ENCODE data around the gene SQOR.

Gene SQOR

DNA sequence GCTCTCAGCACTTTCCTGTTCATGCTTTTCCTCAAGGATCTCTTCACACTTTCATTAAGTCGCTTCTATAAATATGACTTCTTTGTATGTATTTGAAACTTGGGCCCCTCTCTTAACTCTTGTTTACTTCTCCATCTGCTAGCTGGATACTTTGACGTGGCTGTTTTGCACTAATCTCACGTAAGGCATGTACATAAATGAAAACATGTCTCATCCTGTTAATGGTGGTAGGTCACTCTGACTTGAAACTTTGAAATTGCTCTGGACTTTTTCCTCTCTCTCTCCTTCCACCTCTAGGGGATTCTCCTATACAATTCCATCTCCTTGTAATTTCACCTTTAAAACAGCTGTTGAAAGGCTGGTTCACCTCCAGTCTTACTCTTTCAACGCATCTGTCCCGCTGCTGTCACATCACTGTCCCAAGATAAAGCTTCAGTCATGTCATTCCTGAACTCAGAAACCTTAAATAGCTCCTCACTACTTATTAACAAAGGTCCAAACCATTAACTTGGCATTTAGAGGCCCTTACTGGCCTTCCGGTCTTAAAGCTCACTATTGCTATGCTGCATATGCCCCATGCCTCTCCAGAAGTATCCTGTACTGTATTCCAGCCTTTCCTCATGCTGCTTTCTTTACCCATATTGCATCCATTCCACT lies 46.5 kb upstream of the SQOR start:
- TF ChIP-seq, protein P1, sequence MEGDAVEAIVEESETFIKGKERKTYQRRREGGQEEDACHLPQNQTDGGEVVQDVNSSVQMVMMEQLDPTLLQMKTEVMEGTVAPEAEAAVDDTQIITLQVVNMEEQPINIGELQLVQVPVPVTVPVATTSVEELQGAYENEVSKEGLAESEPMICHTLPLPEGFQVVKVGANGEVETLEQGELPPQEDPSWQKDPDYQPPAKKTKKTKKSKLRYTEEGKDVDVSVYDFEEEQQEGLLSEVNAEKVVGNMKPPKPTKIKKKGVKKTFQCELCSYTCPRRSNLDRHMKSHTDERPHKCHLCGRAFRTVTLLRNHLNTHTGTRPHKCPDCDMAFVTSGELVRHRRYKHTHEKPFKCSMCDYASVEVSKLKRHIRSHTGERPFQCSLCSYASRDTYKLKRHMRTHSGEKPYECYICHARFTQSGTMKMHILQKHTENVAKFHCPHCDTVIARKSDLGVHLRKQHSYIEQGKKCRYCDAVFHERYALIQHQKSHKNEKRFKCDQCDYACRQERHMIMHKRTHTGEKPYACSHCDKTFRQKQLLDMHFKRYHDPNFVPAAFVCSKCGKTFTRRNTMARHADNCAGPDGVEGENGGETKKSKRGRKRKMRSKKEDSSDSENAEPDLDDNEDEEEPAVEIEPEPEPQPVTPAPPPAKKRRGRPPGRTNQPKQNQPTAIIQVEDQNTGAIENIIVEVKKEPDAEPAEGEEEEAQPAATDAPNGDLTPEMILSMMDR (conservative IDR thresholded peaks at IDR 0.05; ENCODE audit: low read length), result 0 out of 2 replicates have a peak, but pooled peaks have one; percentile 5
- DNase-seq (ENCODE audit: low read depth), result no peak

DNA sequence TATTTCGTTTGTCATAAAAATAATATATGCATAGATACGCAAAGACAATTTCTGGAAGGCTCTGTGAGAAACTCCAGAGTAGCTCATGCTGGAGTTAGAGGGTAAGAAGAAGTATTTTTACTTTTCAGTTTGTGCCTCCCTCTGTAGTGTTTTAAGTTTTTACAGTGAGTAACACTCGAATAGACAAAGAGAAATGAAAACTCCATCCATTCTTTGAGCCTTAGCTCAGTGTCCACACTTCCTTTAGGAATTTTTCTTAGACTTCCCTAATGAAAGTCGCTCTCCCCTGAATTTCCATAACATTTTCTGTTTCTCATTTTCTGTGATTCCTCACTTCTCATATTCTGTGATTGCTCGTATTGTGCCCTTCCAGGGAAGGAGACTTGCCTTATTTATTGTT lies 45.6 kb upstream of the SQOR start:
- no peak overlapping the region for H3K4me3 ChIP-seq (ENCODE audit: low read length)
- DNase-seq (ENCODE audit: low read depth), result no peak
- TF ChIP-seq, protein P1 (conservative IDR thresholded peaks at IDR 0.05; ENCODE audit: low read length), result no peak

More for the DNA sequence above, 46.5 kb upstream of the SQOR start:
- H3K4me3 ChIP-seq (ENCODE audit: low read length), result peak overlapping the region; percentile 64

DNA sequence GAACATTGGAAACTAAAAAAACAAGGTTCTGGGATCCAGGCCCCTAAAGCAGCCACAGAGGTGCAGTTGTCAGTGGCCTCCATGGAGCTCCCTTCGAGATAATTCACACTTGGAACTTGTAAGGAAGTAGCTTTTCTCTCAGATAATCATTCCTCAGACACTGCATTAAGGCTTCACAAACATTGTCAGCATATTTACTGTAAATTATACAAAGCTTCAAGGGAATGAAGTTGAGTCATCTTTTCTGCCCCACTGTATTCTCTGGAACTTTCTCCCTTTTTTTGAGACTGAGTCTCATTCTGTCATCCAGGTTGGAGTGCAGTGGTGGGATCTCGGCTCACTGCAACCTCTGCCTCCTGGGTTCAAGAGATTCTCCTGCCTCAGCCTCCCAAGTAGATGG lies 40.5 kb upstream of the SQOR start:
- TF ChIP-seq, protein P1 (conservative IDR thresholded peaks at IDR 0.05; ENCODE audit: low read length), result no peak
- DNase-seq (ENCODE audit: low read depth), result no peak

DNA sequence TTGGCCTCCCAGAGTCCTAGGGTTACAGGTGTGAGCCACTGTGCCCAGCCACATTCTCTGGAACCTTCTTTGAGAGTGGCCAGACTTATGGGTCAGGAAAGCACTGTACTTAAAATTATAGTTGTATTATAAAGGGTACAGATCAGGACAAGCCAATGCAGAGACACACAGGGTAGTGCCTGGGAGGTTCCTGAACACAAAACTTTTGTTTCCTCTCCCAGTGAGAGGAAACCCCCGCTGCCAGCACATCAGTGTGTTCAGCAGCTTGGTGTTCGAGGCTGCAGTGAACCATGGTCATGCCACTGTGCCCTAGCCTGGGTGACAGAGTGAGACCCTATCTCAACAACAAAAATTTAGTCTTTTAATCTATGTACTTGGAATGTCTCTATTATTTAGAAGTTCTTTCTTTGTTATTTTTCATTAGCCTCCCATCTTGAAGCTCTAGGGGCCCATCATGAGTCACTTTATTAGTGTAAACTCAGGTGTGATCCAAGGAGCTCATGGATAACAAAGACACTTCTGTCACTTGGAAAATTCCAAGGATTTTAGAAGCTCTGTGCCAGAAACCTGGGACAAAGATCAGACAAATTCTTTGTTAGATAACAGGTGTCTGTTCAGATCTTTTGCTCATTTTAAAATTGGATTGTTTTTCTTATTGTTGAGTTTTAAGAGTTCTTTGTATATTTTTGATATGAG lies 39.8 kb upstream of the SQOR start:
- TF ChIP-seq, protein P1 (conservative IDR thresholded peaks at IDR 0.05; ENCODE audit: low read length), result no peak
- DNase-seq (ENCODE audit: low read depth), result no peak
- H3K4me3 ChIP-seq (ENCODE audit: low read length), result no peak overlapping the region

More for the DNA sequence above, 40.5 kb upstream of the SQOR start:
- H3K4me3 ChIP-seq (ENCODE audit: low read length), result no peak overlapping the region

DNA sequence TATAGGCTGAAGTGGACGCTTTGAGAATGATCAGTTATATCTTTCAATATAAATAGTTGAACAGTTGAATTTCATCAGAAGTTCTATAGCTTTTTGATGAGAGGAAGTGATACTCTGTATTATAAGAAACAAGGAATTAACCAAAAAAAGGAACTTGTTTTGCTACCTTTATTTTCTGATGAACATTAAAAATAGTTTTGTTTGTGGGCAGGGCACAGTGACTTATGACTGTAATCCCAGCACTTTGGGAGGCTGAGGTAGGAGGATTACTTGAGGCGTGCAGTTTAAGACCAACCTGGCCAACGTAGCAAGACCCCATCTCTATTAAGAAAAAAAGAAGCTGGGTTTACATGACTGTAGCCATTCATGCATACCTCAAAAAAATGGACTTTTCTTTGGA lies 30.9 kb upstream of the SQOR start:
- H3K4me3 ChIP-seq (ENCODE audit: low read length), result no peak overlapping the region
- TF ChIP-seq, protein P1 (conservative IDR thresholded peaks at IDR 0.05; ENCODE audit: low read length), result no peak
- no peak for DNase-seq (ENCODE audit: low read depth)

DNA sequence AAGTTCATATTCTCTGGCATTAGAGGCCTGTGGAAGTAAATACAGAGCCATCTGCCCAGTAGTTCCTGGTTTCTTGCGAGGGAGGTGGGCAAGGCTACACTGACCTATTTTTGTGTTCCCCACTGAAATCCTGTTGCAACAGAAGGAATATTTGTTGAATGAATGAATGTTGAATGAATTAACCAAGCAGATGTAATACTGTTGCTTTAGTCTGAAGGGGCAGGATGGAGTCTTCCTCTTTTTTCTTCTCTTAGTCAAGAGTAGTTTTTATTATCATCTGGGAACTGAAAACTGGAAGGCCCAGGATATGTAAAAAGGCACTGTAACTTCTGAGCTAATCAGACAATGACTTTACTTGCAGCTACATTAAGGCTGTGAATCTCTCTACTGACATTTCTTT lies 30.5 kb upstream of the SQOR start:
- TF ChIP-seq, protein P1 (conservative IDR thresholded peaks at IDR 0.05; ENCODE audit: low read length), result no peak

DNA sequence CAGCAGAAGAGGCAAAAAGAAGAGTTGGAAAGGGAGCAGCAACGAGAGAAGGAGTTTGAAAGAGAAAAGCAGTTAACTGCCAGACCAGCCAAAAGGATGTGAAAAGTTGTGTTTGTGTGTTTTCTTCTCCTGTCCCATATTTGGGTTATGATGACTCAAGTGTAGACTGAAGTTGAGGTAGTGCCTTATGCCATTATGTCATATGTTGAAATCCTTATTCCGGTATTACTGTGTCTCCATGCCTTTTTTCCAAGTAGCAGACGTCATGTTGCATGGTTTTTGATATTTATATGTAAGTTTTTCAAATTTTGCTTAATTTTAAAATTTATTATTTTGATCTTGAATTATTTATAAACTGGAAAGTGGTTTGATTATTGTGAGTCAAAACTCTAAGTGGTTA lies 28.4 kb upstream of the SQOR start:
- DNase-seq (ENCODE audit: low read depth), result no peak
- TF ChIP-seq, protein P1 (conservative IDR thresholded peaks at IDR 0.05; ENCODE audit: low read length), result no peak
- H3K4me3 ChIP-seq (ENCODE audit: low read length), result no peak overlapping the region

More for the DNA sequence above, 30.5 kb upstream of the SQOR start:
- no peak for DNase-seq (ENCODE audit: low read depth)
- no peak overlapping the region for H3K4me3 ChIP-seq (ENCODE audit: low read length)

All from AG10803 (cell line).